ENCODE data around the gene HSPG2.
"Not testable (repeated sequence)": the region's sequence is repeated elsewhere in the genome, so short reads cannot be mapped to it uniquely, and the experiment has no call there.

HSPG2 gene

DNA sequence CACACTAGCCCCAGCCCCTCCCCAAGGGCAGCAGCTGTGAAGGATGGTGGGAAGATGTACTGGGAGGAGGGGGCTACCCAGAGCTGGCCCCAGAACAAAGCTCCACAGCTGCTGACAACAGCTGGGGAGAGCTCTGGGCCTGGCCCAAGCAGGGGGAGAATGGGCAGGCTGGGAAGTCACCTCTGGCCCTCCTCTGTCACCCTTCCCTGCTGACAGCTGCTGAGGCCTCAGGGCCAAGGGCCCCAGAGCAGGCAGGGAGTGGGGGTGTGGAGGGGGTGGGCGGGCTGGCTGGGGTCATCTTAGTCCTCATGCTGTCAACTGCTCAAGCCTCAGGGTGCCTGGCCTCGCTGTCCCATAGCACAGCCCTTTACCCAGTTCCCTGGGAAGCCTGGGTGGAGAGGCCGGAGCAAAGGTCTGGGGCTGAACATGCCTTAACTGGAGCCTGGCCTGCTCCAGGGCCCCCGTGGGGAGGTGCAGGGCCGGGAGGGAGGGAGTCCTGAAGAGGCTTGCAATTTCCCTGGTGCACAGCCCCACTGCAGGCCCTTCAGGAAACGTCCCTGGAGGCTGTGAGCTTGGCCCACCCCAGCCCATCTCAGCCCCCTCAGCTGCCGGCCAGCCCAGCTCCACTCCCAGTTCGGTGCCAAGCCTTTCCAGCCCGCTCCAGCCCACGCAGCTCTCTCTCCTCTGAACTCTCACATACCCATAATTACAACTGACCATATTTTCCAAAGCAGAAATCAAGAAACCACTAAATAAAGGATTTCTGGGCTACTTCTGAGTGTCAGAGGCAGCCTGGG is 25.7 kb downstream of the HSPG2 start:
- DNase-seq: no peak

DNA sequence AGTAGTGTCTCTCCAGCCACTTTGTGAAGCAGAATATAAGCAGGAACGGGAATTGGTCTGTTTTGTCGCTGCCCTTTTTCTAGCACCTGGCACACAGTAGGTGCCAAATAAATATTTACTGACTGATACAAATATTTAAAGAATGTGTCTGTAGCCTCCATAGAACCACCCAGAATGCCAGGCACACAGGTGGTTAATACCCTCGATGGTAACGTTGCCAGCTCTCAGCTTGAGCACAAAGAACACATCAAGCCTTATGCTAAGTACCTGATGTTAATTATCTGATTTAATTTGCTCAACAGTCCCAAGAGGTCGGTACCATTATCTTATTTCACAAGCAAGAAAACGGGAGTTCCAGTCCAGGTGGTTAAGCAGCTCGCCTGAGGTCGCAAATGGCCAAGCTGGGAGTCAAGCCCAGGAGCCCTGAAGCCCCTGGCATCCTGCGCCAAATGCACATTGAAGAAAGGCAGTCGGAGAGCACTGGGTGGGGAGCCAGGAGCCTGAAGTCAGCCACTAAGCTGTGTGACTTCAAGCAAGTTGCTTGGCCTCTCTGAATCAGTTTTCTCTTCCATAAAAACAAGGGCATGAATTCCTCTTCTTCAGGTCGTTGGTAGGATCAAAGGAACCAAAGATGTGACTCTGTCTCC is 26.4 kb downstream of the HSPG2 start:
- DNase-seq: no peak

DNA sequence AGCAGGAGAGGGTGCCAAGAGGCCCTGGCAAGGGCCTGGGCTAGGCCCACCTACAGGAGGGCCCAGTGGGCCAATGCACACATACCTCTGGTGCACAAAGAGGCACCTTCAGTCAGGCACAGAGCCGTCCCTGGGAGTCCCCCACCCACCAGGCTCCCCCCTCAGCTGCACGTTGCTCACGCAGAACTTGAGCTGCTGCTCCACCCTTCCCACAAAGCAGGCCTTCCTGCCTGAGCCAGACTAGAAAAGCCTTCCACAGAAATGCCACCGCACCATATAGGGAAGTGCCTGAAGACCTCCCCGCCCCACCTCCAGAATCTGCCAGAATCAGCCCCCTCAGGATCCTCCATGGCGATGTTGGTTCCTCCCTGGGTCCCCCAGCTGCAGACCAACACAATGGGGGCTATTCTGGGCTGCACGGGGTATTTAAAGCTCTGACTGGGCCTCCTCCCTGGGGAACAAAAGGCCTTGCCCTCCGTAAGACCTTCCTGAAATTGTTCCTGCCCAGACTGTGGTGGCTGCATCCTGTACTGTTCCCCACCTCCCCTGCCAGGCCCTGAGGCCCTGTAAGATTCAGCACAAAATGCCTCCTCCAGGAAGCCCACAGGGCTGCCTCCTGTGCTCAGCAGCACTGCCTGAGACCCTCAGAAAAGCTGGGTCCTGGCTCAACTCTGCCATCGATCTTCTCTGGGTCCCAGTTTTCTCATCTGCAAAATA is 27.2 kb downstream of the HSPG2 start:
- DNase-seq: no peak

DNA sequence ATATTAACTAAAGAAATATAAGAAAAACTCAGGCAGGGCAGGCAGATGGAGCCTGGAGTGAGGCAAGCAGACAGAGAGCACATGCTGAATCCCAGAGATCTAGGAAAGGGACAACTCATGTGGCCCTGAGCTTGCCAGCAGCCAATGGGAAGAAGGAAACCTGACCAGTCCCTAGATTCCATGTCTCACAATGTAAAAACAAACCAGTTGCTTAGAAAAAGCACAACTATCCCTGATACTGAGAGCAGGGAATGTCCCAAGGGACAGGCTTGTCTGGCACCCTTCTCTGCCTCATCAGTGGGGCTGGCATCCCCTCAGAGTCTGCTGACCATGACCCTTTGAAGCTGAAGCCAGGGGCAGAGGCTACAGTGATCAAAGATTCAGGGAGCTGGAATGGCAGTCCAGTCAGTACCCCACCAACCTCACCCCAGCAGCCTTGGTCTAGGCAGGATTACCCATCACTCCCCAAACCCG is 27.8 kb downstream of the HSPG2 start:
- DNase-seq: no peak

DNA sequence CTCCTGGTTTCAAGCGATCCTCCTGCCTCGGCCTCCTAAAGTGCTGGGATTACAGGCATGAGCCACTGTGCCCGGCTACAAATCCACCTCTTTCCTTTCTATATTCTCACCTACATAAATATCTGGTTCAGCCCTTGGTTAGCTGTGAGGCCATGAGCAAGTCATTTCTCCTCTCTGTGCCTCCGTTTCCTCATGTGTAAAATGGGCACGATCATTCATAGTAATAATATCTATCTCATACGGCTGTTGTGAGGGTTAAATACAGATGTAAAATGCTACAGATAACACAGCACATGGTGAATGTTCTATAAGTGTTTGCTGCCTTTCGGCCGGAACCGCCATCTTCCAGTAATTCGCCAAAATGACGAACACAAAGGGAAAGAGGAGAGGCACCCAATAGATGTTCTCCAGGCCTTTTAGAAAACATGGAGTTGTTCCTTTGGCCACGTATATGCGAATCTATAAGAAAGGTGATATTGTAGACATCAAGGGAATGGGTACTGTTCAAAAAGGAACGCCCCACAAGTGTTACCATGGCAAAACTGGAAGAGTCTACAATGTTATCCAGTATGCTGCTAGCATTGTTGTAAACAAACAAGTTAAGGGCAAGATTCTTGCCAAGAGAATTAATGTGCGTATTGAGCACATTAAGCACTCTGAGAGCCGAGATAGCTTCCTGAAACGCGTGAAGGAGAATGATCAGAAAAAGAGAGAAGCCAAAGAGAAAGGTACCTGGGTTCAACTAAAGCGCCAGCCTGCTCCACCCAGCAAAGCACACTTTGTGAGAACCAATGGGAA is 29.2 kb downstream of the HSPG2 start:
- DNase-seq: not testable (repeated sequence)

DNA sequence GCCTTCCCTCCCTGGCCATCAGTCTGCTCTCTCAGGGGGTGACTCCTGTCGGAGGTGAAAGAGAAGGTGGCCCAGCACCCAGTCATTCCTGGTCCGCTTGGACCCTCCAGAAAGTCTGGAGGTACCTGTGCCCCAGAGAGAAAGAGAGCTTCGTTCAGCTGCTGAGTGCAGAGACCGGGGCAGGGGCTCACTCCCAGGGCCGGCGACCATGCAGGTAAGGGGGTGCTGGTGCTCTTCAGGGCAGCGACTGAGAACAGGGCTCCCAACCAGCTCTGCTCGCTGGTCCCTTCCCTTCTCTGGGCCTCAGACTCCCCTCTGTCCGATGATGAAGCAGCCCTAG is 30.1 kb downstream of the HSPG2 start:
- no peak for DNase-seq

DNA sequence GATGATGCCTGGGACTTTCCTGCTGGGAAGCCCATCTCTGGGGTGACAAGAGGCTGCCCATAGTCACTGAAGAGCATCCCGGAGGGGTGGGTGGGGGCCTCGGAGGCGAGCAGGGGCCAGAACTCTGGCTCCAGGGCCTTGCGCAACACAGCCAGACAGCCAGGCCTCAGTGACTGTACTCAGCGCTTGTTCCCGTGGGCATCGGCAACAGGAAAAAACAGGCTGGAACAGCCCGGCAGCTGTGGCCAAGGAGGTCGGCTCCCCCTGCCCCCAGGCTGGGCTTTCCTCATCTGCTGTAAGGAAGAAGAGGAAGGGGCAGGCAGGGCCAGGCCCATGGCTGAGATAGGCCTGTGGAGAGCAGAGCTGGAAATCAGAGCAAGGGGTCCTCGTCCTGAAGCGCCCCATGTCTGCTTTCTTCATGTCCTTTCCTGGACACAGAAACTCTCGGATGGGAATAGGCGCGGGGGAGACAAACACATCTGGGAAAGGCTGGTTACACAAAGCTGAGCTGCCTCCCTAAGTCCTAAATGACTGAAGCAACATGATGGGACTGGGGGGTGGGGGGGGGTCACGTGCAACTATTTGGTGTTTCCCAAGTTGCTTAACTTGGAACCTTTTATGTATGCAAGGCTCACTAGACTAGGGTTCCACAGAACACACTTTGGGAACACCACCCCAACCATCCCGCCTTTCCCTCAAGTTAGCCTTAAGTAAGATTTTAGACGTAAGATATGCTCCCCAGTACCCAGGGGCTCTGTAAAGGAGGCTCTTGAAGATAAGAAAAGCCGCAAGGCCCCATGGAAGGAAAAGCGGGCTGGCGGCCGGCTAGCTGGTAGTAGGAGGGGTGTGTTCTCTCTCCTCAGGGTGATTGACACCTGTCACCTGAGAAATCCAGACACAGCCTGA is 30.7 kb downstream of the HSPG2 start:
- DNase-seq: no peak

DNA sequence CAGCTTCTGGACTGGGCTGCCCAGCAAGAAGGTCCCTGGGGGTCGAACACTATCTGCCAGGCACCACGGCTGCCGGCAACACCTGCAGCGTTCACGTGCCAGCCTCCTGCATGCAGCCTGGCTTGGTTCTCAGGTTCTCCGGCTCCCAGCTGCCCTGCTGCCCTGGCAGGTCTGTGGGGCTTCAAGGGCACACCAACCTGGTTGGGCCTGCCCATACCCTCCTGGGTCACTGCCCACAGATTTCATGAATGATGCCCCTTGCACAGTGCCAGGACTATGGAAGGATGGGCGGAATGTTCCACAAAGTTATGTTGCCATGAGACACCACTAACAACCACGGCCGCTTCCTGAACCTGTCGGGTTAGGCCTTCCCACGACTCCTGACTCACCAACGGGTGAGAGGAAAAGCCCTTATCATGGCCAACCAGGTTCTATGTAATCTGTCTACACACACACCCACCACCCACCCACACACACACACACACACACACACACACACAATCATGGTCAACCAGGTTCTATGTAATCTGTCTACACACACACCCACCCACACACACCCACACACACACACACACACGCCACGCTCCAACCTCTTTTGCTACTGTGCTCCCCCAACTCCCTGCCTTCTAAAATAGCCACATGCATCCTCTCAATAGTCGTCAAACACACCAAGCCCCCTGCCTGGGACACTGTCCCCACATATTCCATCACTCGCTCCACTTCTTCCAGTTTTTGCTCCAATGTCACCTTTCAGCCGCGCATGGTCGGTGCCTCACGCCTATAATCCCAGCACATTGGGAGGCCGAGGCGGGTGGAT is 32.2 kb downstream of the HSPG2 start:
- DNase-seq: peak; percentile 21

DNA sequence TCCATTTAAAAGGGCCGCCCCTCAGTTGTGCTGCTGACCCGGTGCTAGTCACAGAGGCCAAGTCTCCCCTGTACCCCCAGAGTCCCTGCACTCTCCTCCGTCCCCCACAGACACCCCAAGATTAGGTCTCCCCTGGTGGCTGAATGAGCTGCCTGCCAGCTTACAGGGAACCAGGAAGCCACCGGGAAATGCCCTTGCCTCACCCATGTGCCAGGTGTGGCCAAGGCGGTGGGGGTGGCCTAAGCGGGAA is 32.7 kb downstream of the HSPG2 start:
- DNase-seq: no peak

DNA sequence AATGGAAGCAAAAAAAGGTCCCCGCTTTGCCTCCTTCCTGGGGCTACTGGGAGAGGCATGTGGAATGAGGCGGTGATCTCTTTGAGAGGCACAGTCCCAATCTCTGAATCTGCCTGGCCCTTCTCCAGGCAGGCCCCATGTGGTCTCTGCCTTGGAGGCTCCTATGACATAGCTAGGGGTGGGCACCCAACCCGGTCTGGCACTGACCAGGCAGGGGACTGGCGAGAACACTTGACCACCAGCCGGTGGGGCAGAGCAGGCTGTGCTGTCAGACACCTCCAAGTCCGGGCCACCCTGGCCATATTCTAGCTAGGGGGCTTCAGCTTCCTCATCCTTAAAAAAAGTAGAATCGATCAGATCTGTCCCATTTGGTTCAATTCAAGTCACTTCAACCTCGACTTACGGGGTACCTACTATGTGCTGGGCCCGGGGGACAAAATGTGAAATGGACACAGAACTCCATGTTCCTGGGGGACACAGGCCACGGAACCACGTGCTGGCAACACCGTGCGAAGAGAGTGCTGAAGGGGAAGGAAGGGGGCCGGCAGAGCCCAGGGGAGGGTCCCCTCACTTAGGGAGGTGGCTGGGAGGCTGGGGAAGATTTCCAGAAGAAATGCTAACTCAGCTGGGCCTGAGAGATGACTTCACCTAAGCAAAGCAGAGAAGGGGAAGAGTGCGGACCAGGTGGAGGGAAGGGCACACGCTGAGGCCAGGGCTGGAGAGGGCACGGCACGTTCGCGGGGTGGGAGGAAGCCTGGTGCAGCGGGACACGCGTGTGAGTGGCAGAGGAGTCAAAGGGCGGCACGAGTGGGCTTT is 33.3 kb downstream of the HSPG2 start:
- DNase-seq: no peak

DNA sequence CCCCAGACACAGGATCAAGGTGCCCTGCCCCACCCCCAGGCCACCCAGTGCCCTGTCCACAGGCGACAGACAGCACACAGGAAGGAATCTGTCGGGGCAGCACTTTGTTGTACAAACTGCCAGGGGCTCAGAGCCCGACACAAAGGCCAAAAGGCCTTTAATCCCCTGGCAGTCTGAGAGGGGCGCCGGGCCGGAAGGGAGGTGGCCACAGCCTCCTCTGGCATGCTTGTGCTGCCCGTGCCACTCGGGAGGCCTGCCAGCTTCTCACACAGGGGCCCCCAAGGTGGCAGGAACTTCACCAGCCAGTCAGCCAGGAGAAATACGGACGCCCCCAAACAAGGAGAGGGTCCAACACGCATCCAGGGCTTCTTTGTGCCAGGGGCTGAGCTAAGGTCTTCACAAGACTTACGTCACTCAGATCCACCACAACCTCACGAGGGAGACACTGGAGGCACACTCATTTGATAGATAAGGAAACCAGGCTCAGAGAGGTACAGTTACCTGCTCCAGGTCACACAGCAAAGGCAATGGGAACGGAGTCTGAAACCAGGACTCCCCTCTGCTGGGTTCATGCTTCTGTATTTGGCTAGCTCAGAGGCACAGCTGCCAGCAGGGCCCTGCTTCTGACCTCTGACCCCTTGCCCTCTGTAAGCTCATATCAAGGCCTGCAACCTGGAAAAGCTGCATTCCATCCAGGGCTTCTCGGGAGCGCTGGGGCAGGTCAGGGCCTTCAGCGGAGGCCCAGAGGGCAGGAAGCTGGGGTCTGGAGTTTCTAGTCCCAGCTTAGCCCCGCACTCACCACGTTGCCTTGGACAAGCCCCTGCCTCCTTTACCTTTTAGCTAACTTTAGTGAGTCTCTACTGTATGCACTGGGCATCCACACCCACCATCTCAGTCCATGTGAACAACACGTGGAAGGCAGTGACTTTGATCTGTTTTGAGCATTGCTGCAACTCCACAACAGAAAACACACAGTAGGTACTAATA is 34.8 kb downstream of the HSPG2 start:
- DNase-seq: no peak

DNA sequence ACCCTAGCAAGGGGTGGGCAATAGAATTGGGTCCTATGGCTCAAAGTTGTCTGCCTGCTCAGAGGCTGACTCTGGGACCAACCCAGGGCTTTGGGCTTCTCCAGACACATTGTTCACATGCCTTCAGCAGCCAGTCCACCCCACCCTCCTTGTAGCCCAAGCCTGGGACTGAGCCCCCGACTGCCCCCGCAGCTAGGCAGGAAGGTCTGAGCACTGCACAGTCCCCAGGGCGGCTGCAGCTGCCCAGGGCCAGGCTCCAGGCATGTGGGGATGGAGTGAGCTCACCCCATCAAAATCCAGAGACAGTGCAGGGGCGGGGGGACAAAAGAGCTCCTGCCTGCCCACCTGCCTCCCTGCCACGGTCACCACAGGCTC is 35.6 kb downstream of the HSPG2 start:
- no peak for DNase-seq

DNA sequence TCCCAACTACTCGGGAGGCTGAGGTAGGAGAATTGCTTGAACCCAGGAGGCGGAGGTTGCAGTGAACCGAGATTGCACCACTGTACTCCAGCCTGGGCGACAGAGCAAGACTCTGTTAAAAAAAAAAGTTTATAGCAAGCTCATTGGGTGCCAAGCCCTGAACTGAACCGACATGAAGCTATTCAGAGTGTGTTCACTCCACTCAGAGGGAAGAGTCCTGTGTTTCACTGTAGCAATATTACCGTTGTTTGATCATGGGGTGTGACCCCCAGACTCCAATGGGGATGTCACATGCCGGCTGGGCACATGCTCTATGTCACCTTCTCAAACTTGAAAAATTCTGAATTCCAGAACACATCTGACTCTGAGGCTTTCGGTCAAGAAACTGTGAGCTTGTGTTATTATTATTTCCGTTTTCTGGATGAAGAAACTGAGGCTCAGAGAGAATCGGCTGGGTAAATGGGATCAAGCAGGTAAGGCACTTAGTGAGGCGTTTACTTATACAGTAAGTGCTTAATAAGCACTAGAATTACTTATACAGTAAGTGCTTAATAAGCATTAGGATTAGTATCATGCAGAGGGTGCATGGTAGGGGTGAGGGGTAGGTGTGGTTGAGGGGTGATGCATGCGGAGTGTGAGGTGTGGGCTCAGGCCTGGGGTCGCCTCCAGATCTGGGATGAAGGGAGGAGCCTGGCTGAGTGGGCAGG is 36.2 kb downstream of the HSPG2 start:
- no peak for DNase-seq

DNA sequence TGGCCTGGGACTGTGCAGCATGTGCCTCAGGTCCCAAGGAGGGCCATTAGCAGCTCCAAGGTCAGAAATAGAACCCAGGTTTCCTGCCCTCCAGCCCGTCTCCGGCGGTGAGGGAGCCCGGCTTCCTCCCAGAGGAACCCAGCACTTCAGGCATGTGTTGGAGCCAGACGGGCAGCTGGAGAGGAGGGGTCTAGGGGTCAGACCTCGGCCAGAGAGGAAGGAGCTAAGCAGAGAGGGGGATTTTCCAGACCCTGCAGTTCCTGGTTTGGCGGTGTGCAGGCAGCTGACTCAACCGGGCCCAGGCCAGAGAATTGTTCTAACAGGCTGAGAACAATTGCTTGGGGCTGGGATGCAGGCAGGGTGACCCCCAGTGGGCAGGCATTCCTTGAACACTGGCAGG is 37.1 kb downstream of the HSPG2 start:
- no peak for DNase-seq

DNA sequence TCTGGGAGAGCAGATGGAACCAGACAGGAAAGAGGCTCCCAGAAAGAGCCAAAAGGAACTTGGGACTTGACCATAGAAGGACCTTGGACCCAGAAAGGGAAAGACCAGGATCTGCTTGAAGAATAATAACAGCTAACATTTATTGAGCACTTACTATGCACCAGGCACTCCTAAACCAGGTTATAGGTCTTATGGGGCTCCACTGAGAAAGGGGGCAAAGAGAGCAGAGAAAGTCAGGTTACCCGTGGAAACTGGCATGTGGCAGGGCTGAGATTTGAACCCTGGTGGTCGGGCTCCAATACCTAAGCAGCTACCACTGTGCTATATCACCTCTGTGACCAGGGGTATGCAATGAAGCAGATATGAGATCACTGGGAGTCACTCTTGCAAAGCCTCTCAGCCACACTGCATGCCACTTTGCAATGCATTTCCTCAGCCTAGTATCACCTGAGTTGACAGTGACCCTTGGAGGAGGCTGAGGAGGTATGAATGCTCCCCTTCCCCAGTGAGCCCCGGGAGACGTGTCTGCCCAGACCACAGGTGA is 37.8 kb downstream of the HSPG2 start:
- DNase-seq: no peak

DNA sequence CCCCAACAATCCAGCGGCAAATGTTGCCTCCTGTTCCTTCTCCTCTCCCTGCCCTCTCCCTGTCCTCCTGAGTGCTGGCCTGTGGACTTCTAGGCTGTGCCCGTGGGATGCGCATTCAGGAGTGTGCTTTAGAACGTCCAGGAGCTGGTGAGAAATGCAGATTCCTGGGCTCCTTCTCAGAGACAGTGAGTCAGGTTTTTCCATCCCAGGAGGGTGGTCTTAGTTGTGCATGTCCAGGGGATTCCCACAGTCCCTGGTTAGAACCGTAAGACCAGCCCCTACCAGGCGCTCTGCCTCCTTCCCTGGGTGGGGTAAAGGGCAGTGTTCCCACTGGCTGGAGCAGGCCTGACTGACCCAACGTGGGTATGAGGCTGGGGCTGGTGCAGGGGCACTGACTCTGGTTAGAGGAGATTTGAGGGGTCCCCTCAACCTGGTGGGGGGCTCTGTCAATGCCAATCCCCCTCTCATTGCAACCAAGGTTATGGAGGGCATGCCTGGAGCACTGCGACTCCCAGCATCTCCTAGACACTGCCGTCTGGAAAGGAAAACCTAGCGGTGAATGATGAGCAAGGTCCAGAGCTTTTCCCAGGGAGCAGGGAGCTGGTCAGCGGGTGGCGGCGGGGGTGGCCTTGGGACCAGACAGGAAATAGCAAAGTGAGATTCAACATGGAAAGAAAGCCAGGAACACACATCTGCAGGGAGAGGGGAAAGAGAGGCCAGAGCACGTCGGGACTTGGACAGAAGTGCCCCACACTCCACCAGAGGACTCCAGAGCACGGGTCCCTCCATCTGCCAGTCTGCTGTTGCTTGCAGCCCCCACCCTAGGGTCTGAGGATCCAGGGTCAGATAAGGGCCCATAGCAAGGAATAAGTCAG is 38.5 kb downstream of the HSPG2 start:
- no peak for DNase-seq

DNA sequence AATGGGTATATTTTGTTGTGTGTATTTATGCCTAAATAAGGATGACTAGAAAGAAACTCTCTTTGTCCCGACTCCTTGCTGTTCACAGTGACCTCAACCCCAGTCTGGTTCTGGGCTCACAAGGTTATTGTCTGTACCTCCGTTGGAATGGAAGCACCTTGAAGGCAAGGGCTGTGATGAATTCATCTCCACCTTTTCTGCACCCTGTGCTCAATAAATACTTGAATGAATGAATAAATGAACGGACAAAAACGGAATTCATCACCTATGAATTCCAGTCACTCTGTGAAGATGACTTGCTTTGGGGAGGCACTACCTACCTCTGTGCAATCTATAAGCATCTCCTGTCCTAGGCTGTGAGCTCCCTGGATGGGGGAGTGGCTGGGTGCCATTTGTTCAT is 39.3 kb downstream of the HSPG2 start:
- no peak for DNase-seq

Measured in HCEC 1CT (cell line).